ENCODE measurements around the gene SAP30BP.

- no peak for TF ChIP-seq CTCF (IDR thresholded peaks at IDR 0.05 in 2 of 3, conservative IDR thresholded peaks at IDR 0.05 in 1 of 3; ENCODE audit: borderline replicate concordance in 1 of 3, insufficient read depth in 1 of 3, low read depth in 2 of 3, low read length in 2 of 3)
- no peak for TF ChIP-seq MAX (IDR thresholded peaks at IDR 0.05)
- TF ChIP-seq, protein P1, sequence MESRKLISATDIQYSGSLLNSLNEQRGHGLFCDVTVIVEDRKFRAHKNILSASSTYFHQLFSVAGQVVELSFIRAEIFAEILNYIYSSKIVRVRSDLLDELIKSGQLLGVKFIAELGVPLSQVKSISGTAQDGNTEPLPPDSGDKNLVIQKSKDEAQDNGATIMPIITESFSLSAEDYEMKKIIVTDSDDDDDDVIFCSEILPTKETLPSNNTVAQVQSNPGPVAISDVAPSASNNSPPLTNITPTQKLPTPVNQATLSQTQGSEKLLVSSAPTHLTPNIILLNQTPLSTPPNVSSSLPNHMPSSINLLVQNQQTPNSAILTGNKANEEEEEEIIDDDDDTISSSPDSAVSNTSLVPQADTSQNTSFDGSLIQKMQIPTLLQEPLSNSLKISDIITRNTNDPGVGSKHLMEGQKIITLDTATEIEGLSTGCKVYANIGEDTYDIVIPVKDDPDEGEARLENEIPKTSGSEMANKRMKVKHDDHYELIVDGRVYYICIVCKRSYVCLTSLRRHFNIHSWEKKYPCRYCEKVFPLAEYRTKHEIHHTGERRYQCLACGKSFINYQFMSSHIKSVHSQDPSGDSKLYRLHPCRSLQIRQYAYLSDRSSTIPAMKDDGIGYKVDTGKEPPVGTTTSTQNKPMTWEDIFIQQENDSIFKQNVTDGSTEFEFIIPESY (IDR thresholded peaks at IDR 0.05; ENCODE audit: extremely low read depth, insufficient replicate concordance, low read length): no peak
- TF ChIP-seq TCF7L2 (IDR thresholded peaks at IDR 0.05; ENCODE audit: borderline replicate concordance, extremely low read depth, insufficient read depth, insufficient read length): no peak
- TF ChIP-seq RAD21 (IDR thresholded peaks at IDR 0.05; ENCODE audit: low read depth): no peak
Measured at GRCh38 chr17:75688209-75688825, 21.2 kb downstream of the SAP30BP start.
